ENCODE measurements around the gene CACFD1. TPM values are rescaled to one million over a fixed set of nuclear protein-coding genes. Genes with fewer than 3 reads are reported as not detected.

CACFD1 gene
- total RNA-seq, 4 donors from 2014 or later, result 2.3 to 21.6 (median 5.2) TPM

GRCh38 chr9:133516256-133516960 is 56.6 kb downstream of the CACFD1 start:
- intact Hi-C loops (cut with DNase I; ENCODE audit: low total_unique reads), result no loop called here
- Histone ChIP-seq H3K4me3 (no peak overlapping the region), H3K9me3 (no peaks in the 10 kb centered on the region), H3K27ac (no peak overlapping the region), H3K36me3 (no peaks in the 10 kb centered on the region), H3K27me3 (no peaks in the 10 kb centered on the region), H3K4me1 (no peaks in the 10 kb centered on the region)
- TF ChIP-seq, protein P1, sequence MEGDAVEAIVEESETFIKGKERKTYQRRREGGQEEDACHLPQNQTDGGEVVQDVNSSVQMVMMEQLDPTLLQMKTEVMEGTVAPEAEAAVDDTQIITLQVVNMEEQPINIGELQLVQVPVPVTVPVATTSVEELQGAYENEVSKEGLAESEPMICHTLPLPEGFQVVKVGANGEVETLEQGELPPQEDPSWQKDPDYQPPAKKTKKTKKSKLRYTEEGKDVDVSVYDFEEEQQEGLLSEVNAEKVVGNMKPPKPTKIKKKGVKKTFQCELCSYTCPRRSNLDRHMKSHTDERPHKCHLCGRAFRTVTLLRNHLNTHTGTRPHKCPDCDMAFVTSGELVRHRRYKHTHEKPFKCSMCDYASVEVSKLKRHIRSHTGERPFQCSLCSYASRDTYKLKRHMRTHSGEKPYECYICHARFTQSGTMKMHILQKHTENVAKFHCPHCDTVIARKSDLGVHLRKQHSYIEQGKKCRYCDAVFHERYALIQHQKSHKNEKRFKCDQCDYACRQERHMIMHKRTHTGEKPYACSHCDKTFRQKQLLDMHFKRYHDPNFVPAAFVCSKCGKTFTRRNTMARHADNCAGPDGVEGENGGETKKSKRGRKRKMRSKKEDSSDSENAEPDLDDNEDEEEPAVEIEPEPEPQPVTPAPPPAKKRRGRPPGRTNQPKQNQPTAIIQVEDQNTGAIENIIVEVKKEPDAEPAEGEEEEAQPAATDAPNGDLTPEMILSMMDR (IDR thresholded peaks at IDR 0.05), result no peak
- DNase-seq, result no peak

DNA sequence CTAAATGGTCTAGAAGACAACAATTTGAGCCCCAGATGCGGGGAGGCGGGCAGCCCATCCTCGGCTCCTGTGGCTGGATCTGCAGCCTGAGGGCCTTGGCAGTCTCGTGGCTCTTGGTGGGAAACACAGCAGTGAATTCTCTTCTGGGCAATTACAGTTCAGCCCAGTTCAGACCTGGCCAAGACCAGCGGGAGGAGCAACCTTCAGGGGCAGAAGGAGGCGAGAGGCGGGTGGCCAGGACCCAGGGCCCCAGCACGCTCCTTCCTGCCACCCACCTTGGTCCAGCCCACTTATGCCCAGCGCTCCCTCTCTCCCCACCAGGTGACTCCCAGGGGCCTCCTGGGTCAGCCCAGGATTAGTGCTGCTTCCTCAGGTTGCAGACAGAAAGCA is 57.2 kb downstream of the CACFD1 start:
- H3K27ac ChIP-seq, result no peak overlapping the region
- H3K27me3 ChIP-seq, result no peaks in the 10 kb centered on the region
- H3K4me1 ChIP-seq, result no peaks in the 10 kb centered on the region
- H3K4me3 ChIP-seq, result no peak overlapping the region
- no peak for DNase-seq
- intact Hi-C loops (cut with DNase I; ENCODE audit: low total_unique reads), result no loop called here
- H3K9me3 ChIP-seq, result no peaks in the 10 kb centered on the region
- no peaks in the 10 kb centered on the region for H3K36me3 ChIP-seq
- TF ChIP-seq, protein P1 (IDR thresholded peaks at IDR 0.05), result no peak
- TF ChIP-seq POLR2A (IDR thresholded peaks at IDR 0.05), result no peak

GRCh38 chr9:133517711-133518110 is 57.9 kb downstream of the CACFD1 start:
- Histone ChIP-seq H3K9me3 (no peaks in the 10 kb centered on the region), H3K27ac (no peak overlapping the region), H3K4me1 (no peaks in the 10 kb centered on the region), H3K36me3 (no peaks in the 10 kb centered on the region), H3K27me3 (no peaks in the 10 kb centered on the region), H3K4me3 (no peak overlapping the region)
- TF ChIP-seq, protein P1 (IDR thresholded peaks at IDR 0.05), result no peak
- TF ChIP-seq POLR2A (IDR thresholded peaks at IDR 0.05), result no peak
- no peak for DNase-seq
- intact Hi-C loops (cut with DNase I; ENCODE audit: low total_unique reads), result no loop called here

DNA sequence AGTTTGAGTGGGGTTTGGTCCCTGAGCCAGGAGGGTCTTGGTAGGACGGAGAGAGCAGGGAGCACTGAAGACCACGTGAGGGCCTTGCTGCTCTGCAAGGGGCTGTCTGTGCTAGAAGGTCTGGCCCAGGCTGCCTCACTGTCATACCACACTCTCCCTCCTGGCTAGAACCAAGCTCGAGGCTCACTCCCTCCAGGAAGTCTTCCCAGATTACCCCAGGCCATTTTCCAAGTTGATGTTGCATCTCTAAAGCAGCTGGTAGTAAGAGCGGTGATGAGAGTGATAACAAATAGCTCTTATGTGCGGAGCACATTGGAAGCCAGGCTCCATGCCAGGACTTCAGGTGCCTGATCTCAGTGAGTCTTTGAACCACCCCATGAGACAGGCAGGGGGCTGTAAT is 58.4 kb downstream of the CACFD1 start:
- Histone ChIP-seq H3K4me1 (no peaks in the 10 kb centered on the region), H3K27ac (no peak overlapping the region), H3K4me3 (no peak overlapping the region), H3K36me3 (no peaks in the 10 kb centered on the region), H3K27me3 (no peaks in the 10 kb centered on the region), H3K9me3 (no peaks in the 10 kb centered on the region)
- DNase-seq, result no peak
- no peak for TF ChIP-seq POLR2A (IDR thresholded peaks at IDR 0.05)
- TF ChIP-seq, protein P1 (IDR thresholded peaks at IDR 0.05), result no peak
- intact Hi-C loops (cut with DNase I; ENCODE audit: low total_unique reads), result no loop called here

- intact Hi-C loops (cut with DNase I; ENCODE audit: low total_unique reads), result no loop called here
- no peaks in the 10 kb centered on the region for H3K27me3 ChIP-seq
- H3K27ac ChIP-seq, result no peak overlapping the region
- no peaks in the 10 kb centered on the region for H3K9me3 ChIP-seq
- no peak for DNase-seq
- H3K4me3 ChIP-seq, result no peak overlapping the region
- no peak for TF ChIP-seq POLR2A (IDR thresholded peaks at IDR 0.05)
- TF ChIP-seq, protein P1 (IDR thresholded peaks at IDR 0.05), result no peak
- H3K36me3 ChIP-seq, result no peaks in the 10 kb centered on the region
- no peaks in the 10 kb centered on the region for H3K4me1 ChIP-seq
Observed at GRCh38 chr9:133518706-133519449, 59.1 kb downstream of the CACFD1 start.

Measured in uterus (tissue), 4 donors.